ENCODE measurements around the gene SBF2.

GRCh38 chr11:9759519-9760192, 534.4 kb downstream of the SBF2 start:
- TF ChIP-seq, protein P1, sequence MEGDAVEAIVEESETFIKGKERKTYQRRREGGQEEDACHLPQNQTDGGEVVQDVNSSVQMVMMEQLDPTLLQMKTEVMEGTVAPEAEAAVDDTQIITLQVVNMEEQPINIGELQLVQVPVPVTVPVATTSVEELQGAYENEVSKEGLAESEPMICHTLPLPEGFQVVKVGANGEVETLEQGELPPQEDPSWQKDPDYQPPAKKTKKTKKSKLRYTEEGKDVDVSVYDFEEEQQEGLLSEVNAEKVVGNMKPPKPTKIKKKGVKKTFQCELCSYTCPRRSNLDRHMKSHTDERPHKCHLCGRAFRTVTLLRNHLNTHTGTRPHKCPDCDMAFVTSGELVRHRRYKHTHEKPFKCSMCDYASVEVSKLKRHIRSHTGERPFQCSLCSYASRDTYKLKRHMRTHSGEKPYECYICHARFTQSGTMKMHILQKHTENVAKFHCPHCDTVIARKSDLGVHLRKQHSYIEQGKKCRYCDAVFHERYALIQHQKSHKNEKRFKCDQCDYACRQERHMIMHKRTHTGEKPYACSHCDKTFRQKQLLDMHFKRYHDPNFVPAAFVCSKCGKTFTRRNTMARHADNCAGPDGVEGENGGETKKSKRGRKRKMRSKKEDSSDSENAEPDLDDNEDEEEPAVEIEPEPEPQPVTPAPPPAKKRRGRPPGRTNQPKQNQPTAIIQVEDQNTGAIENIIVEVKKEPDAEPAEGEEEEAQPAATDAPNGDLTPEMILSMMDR (IDR thresholded peaks at IDR 0.05; ENCODE audit: borderline replicate concordance, extremely low read depth, low read length, poor library complexity, severe bottlenecking): no peak
- TF ChIP-seq EZH2 (IDR thresholded peaks at IDR 0.05; ENCODE audit: borderline replicate concordance, low read depth, low read length, severe bottlenecking): no peak
